ENCODE data around the gene CBX8.

The CBX8 gene

GRCh38 chr17:79818026-79818758, 21.3 kb upstream of the CBX8 start:
- Histone ChIP-seq H3K27ac (ENCODE audit: low read length) (no peak overlapping the region), H3K4me1 (ENCODE audit: control insufficient read depth, insufficient read depth, low read length) (peaks cover 6% of the 10 kb centered on the region), H3K36me3 (ENCODE audit: control insufficient read depth in 2 of 2, insufficient read depth in 2 of 2, low read length in 2 of 2) (no peaks in the 10 kb centered on the region), H3K4me3 (ENCODE audit: low read length in 2 of 2) (no peak overlapping the region), H3K9ac (ENCODE audit: low read length in 2 of 2) (no peak overlapping the region), H3K9me3 (ENCODE audit: control insufficient read depth in 2 of 2, low read length in 2 of 2) (no peaks in the 10 kb centered on the region), H3K27me3 (ENCODE audit: control insufficient read depth in 1 of 2, insufficient read depth in 2 of 2, low read length in 2 of 2) (peaks cover 20 to 27% of the 10 kb centered on the region in 2 donors)

GRCh38 chr17:79815836-79816461, 19.1 kb upstream of the CBX8 start:
- Histone ChIP-seq H3K4me1 (ENCODE audit: control insufficient read depth, insufficient read depth, low read length) (peaks cover 22% of the 10 kb centered on the region), H3K27me3 (ENCODE audit: control insufficient read depth in 1 of 2, insufficient read depth in 2 of 2, low read length in 2 of 2) (peaks cover 38 to 48% of the 10 kb centered on the region in 2 donors), H3K9me3 (ENCODE audit: control insufficient read depth in 2 of 2, low read length in 2 of 2) (no peaks in the 10 kb centered on the region), H3K4me3 (ENCODE audit: low read length in 2 of 2) (no peak overlapping the region), H3K36me3 (ENCODE audit: control insufficient read depth in 2 of 2, insufficient read depth in 2 of 2, low read length in 2 of 2) (no peaks in the 10 kb centered on the region), H3K27ac (ENCODE audit: low read length) (no peak overlapping the region), H3K9ac (ENCODE audit: low read length in 2 of 2) (no peak overlapping the region)

- H3K4me1 ChIP-seq (ENCODE audit: control insufficient read depth, insufficient read depth, low read length) = peaks cover 28% of the 10 kb centered on the region
- H3K4me3 ChIP-seq (ENCODE audit: low read length in 2 of 2) = no peak overlapping the region
- H3K27ac ChIP-seq (ENCODE audit: low read length) = no peak overlapping the region
- H3K9me3 ChIP-seq (ENCODE audit: control insufficient read depth in 2 of 2, low read length in 2 of 2) = no peaks in the 10 kb centered on the region
- H3K27me3 ChIP-seq (ENCODE audit: control insufficient read depth in 1 of 2, insufficient read depth in 2 of 2, low read length in 2 of 2) = peaks cover 39 to 53% of the 10 kb centered on the region in 2 donors
- no peak overlapping the region for H3K9ac ChIP-seq (ENCODE audit: low read length in 2 of 2)
- no peaks in the 10 kb centered on the region for H3K36me3 ChIP-seq (ENCODE audit: control insufficient read depth in 2 of 2, insufficient read depth in 2 of 2, low read length in 2 of 2)
Measured at GRCh38 chr17:79814974-79815835, 18.3 kb upstream of the CBX8 start.

- Histone ChIP-seq H3K27me3 (ENCODE audit: control insufficient read depth in 1 of 2, insufficient read depth in 2 of 2, low read length in 2 of 2) (peaks cover 41 to 55% of the 10 kb centered on the region in 2 donors), H3K4me1 (ENCODE audit: control insufficient read depth, insufficient read depth, low read length) (peaks cover 31% of the 10 kb centered on the region), H3K4me3 (ENCODE audit: low read length in 2 of 2) (no peak overlapping the region), H3K27ac (ENCODE audit: low read length) (no peak overlapping the region), H3K36me3 (ENCODE audit: control insufficient read depth in 2 of 2, insufficient read depth in 2 of 2, low read length in 2 of 2) (no peaks in the 10 kb centered on the region), H3K9me3 (ENCODE audit: control insufficient read depth in 2 of 2, low read length in 2 of 2) (no peaks in the 10 kb centered on the region), H3K9ac (ENCODE audit: low read length in 2 of 2) (no peak overlapping the region)
Measured at GRCh38 chr17:79814127-79814973, 17.5 kb upstream of the CBX8 start.

- no peak overlapping the region for H3K9ac ChIP-seq (ENCODE audit: low read length in 2 of 2)
- no peaks in the 10 kb centered on the region for H3K36me3 ChIP-seq (ENCODE audit: control insufficient read depth in 2 of 2, insufficient read depth in 2 of 2, low read length in 2 of 2)
- no peaks in the 10 kb centered on the region for H3K9me3 ChIP-seq (ENCODE audit: control insufficient read depth in 2 of 2, low read length in 2 of 2)
- peaks cover 50 to 64% of the 10 kb centered on the region in 2 donors for H3K27me3 ChIP-seq (ENCODE audit: control insufficient read depth in 1 of 2, insufficient read depth in 2 of 2, low read length in 2 of 2)
- peaks cover 31% of the 10 kb centered on the region for H3K4me1 ChIP-seq (ENCODE audit: control insufficient read depth, insufficient read depth, low read length)
- H3K4me3 ChIP-seq (ENCODE audit: low read length in 2 of 2) = no peak overlapping the region
- no peak overlapping the region for H3K27ac ChIP-seq (ENCODE audit: low read length)
Measured at GRCh38 chr17:79813297-79814126, 16.6 kb upstream of the CBX8 start.

- H3K27me3 ChIP-seq (ENCODE audit: control insufficient read depth in 1 of 2, insufficient read depth in 2 of 2, low read length in 2 of 2) = peaks cover 56 to 73% of the 10 kb centered on the region in 2 donors
- peak overlapping the region in 1 of 2 donors; percentile 40 for H3K4me3 ChIP-seq (ENCODE audit: low read length in 2 of 2)
- H3K9ac ChIP-seq (ENCODE audit: low read length in 2 of 2) = no peak overlapping the region
- H3K9me3 ChIP-seq (ENCODE audit: control insufficient read depth in 2 of 2, low read length in 2 of 2) = no peaks in the 10 kb centered on the region
- H3K4me1 ChIP-seq (ENCODE audit: control insufficient read depth, insufficient read depth, low read length) = peaks cover 31% of the 10 kb centered on the region
- H3K36me3 ChIP-seq (ENCODE audit: control insufficient read depth in 2 of 2, insufficient read depth in 2 of 2, low read length in 2 of 2) = no peaks in the 10 kb centered on the region
- no peak overlapping the region for H3K27ac ChIP-seq (ENCODE audit: low read length)
Measured at GRCh38 chr17:79812353-79813258, 15.7 kb upstream of the CBX8 start.

- peaks cover 31% of the 10 kb centered on the region for H3K4me1 ChIP-seq (ENCODE audit: control insufficient read depth, insufficient read depth, low read length)
- H3K4me3 ChIP-seq (ENCODE audit: low read length in 2 of 2) = no peak overlapping the region
- H3K27ac ChIP-seq (ENCODE audit: low read length) = no peak overlapping the region
- H3K36me3 ChIP-seq (ENCODE audit: control insufficient read depth in 2 of 2, insufficient read depth in 2 of 2, low read length in 2 of 2) = no peaks in the 10 kb centered on the region
- peaks cover 61 to 80% of the 10 kb centered on the region in 2 donors for H3K27me3 ChIP-seq (ENCODE audit: control insufficient read depth in 1 of 2, insufficient read depth in 2 of 2, low read length in 2 of 2)
- no peaks in the 10 kb centered on the region for H3K9me3 ChIP-seq (ENCODE audit: control insufficient read depth in 2 of 2, low read length in 2 of 2)
- H3K9ac ChIP-seq (ENCODE audit: low read length in 2 of 2) = no peak overlapping the region
Measured at GRCh38 chr17:79811868-79812352, 15.0 kb upstream of the CBX8 start.

- Histone ChIP-seq H3K27me3 (ENCODE audit: control insufficient read depth in 1 of 2, insufficient read depth in 2 of 2, low read length in 2 of 2) (peaks cover 62 to 84% of the 10 kb centered on the region in 2 donors), H3K4me3 (ENCODE audit: low read length in 2 of 2) (no peak overlapping the region), H3K27ac (ENCODE audit: low read length) (no peak overlapping the region), H3K36me3 (ENCODE audit: control insufficient read depth in 2 of 2, insufficient read depth in 2 of 2, low read length in 2 of 2) (no peaks in the 10 kb centered on the region), H3K4me1 (ENCODE audit: control insufficient read depth, insufficient read depth, low read length) (peaks cover 31% of the 10 kb centered on the region), H3K9me3 (ENCODE audit: control insufficient read depth in 2 of 2, low read length in 2 of 2) (no peaks in the 10 kb centered on the region), H3K9ac (ENCODE audit: low read length in 2 of 2) (no peak overlapping the region)
Measured at GRCh38 chr17:79811011-79811867, 14.4 kb upstream of the CBX8 start.
